Ovary (tissue), 9 donors: ENCODE results near the gene PTPN13. TPM values are rescaled to one million over a fixed set of nuclear protein-coding genes. Genes with fewer than 3 reads are reported as not detected.
"Not testable (repeated sequence)": the region's sequence is repeated elsewhere in the genome, so short reads cannot be mapped to it uniquely, and the experiment has no call there.

Source experiments
- DNase-seq, 5 donors: peaks; one replicate each; pipeline ENCODE4 v3.0.0-alpha.2; 2019 to 2020
- H3K27ac ChIP-seq, 2 donors: fragments of 200-600 bp; one replicate each; pipeline versions ENCODE4 v1.5.1 to v1.8.0; 2019 to 2022
- H3K27me3 ChIP-seq: fragments of 200-600 bp; one replicate; pipeline ENCODE4 v1.8.0; 2022
- H3K36me3 ChIP-seq: fragments of 200-600 bp; sonication (generic); one replicate; pipeline ENCODE4 v1.5.1; 2019
- H3K4me1 ChIP-seq: one replicate; pipeline ENCODE4 v1.8.1; 2013; ENCODE audit warnings: mild to moderate bottlenecking, moderate library complexity; ENCODE audit not compliant: insufficient read depth
- H3K4me3 ChIP-seq: fragments of 200-600 bp; sonication (generic); one replicate; pipeline ENCODE4 v1.5.1; 2017
- H3K9me3 ChIP-seq, 2 donors: fragments of 200-600 bp in 1 of 2; sonication (generic) in 1 of 2; one replicate each; pipeline versions ENCODE4 v1.5.1 to v1.8.1; 2013 to 2019; ENCODE audit warnings: mild to moderate bottlenecking in 1 of 2, moderate library complexity in 1 of 2
- CTCF ChIP-seq, 3 donors: fragments of 450-650 bp in 2 of 3; fragments of 200-600 bp in 1 of 3; IDR thresholded peaks; one replicate each; pipeline versions ENCODE4 v1.5.1 to v1.8.0; 2016 to 2022; ENCODE audit warnings: antibody characterized with exemption in 3 of 3, mild to moderate bottlenecking in 1 of 3
- EP300 ChIP-seq: sonication (generic); formaldehyde crosslinking; IDR thresholded peaks from one replicate; pipeline ENCODE4 v1.6.1; 2017; ENCODE audit warnings: antibody characterized with exemption
- POLR2A ChIP-seq: fragments of 450-650 bp; IDR thresholded peaks from one replicate; pipeline ENCODE4 v1.6.1; 2017; ENCODE audit warnings: antibody characterized with exemption, mild to moderate bottlenecking, moderate library complexity
- WGBS, 3 donors: extraction: QIAGEN DNeasy Blood & Tissue Kit in 1 of 3; methylation state at CpG; one replicate each; pipeline versions ENCODE4 v1.1.5 to v1.1.7; 2013 to 2017; 5-methylcytosine and 5-hydroxymethylcytosine counted together
- intact Hi-C, 4 donors: fragments of 100-400 bp; cut with DNase I; formaldehyde crosslinking; loops; one replicate each; pipeline versions ENCODE4 v1.11.0 to v1.15.1; 2022 to 2023
- polyA plus RNA-seq, 2 donors: library from polyadenylated mRNA; stranded (reverse); fragments of 200-250 nt in 1 of 2; fragments of 350-450 nt in 1 of 2; fragmentation: Illumina TruSeq in 1 of 2; extraction: RNeasy Lipid Tissue Mini Kit (QIAGEN cat#74804) in 1 of 2; gene quantifications; one replicate each; pipeline ENCODE4 v1.2.3, GENCODE V29; 2013 to 2014
- total RNA-seq, 7 donors: library from RNA; depleted of rRNA in 2 of 7; stranded (reverse); fragments of >200 nt in 2 of 7; fragmentation: NEBNext Ultra II Directional in 3 of 7; extraction: Animal tissue kit (Norgen Biotek cat#: 25700) in 3 of 7; gene quantifications; one replicate each; pipeline versions ENCODE4 v1.1.0 to v1.2.4, GENCODE V29; 2016 to 2023
- donor health status: DM: no; HTN: no; CAD: no; lungs with moderate emphysema.
- donor health status: DM: no; HTN: no; CAD: no.
- donor health status: Bipolar disorder and iron deficiency.
- donor health status: DM: yes; HTN: yes; CAD: no.
- donor health status: DM: no; HTN: no; CAD: no.
- donor health status: DM: yes; HTN: yes; CAD: no.

The PTPN13 gene
- total and polyA plus RNA-seq, 9 donors = 17.0 to 73.4 (median 44.0) TPM

GRCh38 chr4:86718152-86718551, 124.0 kb downstream of the PTPN13 start:
- intact Hi-C loops = no loop called here
- WGBS, 3 donors = 98 to 100% (median 99%) methylated on average over 3 of the region's 3 CpGs

GRCh38 chr4:86719149-86719548, 125.0 kb downstream of the PTPN13 start:
- intact Hi-C loops, H3K4me1 ChIP-seq, DNase-seq, H3K9me3 ChIP-seq, H3K4me3 ChIP-seq, H3K27ac ChIP-seq, H3K36me3 ChIP-seq, H3K27me3 ChIP-seq: not testable (repeated sequence)
- 97 to 99% (median 97%) methylated on average over 3 of the region's 3 CpGs for WGBS, 3 donors

More at GRCh38 chr4:86718152-86718551, 124.0 kb downstream of the PTPN13 start:
- Histone ChIP-seq H3K4me1 (no peaks in the 10 kb centered on the region), H3K4me3 (no peak overlapping the region), H3K9me3 (no peaks in the 10 kb centered on the region), H3K27me3 (no peaks in the 10 kb centered on the region), H3K36me3 (no peaks in the 10 kb centered on the region), H3K27ac (no peak overlapping the region)
- TF ChIP-seq POLR2A (no peak), EP300 (no peak), CTCF (IDR thresholded peaks at IDR 0.05) (no peak)
- DNase-seq = no peak

GRCh38 chr4:86720508-86721068, 126.5 kb downstream of the PTPN13 start:
- intact Hi-C loops = no loop called here
- 48 to 63% (median 58%) methylated on average over 3 of the region's 3 CpGs for WGBS, 3 donors

GRCh38 chr4:86721412-86721811, 127.3 kb downstream of the PTPN13 start:
- no peaks in the 10 kb centered on the region for H3K36me3 ChIP-seq
- no peak overlapping the region for H3K4me3 ChIP-seq
- no peak for TF ChIP-seq EP300
- TF ChIP-seq CTCF (IDR thresholded peaks at IDR 0.05) = no peak
- TF ChIP-seq POLR2A = no peak
- WGBS, 3 donors = 82 to 91% (median 90%) methylated on average over 2 of the region's 2 CpGs
- H3K4me1 ChIP-seq = no peaks in the 10 kb centered on the region
- no peak for DNase-seq
- H3K27ac ChIP-seq = no peak overlapping the region
- no peaks in the 10 kb centered on the region for H3K27me3 ChIP-seq
- intact Hi-C loops = no loop called here
- H3K9me3 ChIP-seq = no peaks in the 10 kb centered on the region

More at GRCh38 chr4:86720508-86721068, 126.5 kb downstream of the PTPN13 start:
- no peaks in the 10 kb centered on the region for H3K27me3 ChIP-seq
- no peaks in the 10 kb centered on the region for H3K4me1 ChIP-seq
- no peaks in the 10 kb centered on the region for H3K9me3 ChIP-seq
- no peak for TF ChIP-seq CTCF (IDR thresholded peaks at IDR 0.05)
- TF ChIP-seq EP300 = no peak
- no peak for TF ChIP-seq POLR2A
- H3K36me3 ChIP-seq = no peaks in the 10 kb centered on the region
- no peak for DNase-seq
- H3K4me3 ChIP-seq = no peak overlapping the region
- no peak overlapping the region for H3K27ac ChIP-seq

- H3K36me3 ChIP-seq = no peaks in the 10 kb centered on the region
- DNase-seq = no peak
- no peaks in the 10 kb centered on the region for H3K9me3 ChIP-seq
- H3K4me3 ChIP-seq = no peak overlapping the region
- H3K4me1 ChIP-seq = no peaks in the 10 kb centered on the region
- 76 to 80% (median 78%) methylated on average over 10 of the region's 10 CpGs for WGBS, 3 donors
- no peaks in the 10 kb centered on the region for H3K27me3 ChIP-seq
- intact Hi-C loops = no loop called here
- no peak for TF ChIP-seq CTCF (IDR thresholded peaks at IDR 0.05)
- no peak for TF ChIP-seq POLR2A
- TF ChIP-seq EP300 = no peak
- no peak overlapping the region for H3K27ac ChIP-seq
Observed at GRCh38 chr4:86730310-86730709, 136.2 kb downstream of the PTPN13 start.
